Measurements from ENCODE around the gene IKZF4. TPM values are rescaled to one million over a fixed set of nuclear protein-coding genes. Genes with fewer than 3 reads are reported as not detected.
"Not testable (repeated sequence)": the region's sequence is repeated elsewhere in the genome, so short reads cannot be mapped to it uniquely, and the experiment has no call there.

The IKZF4 gene
- total RNA-seq, 3 donors from 2014 or later, result 2.9 to 4.6 (median 4.2) TPM

GRCh38 chr12:56041552-56042429 lies 20.9 kb downstream of the IKZF4 start, which contains the start of gene RPS26:
RPS26 (plus strand) TSS chr12:56041918; CDS start chr12:56042167, 249 bp downstream.
- DNase-seq (ENCODE audit: low spot score in 2 of 2), result peak; percentile 93 to 96

GRCh38 chr12:56042430-56042813 lies 21.6 kb downstream of the IKZF4 start:
- intact Hi-C loops (cut with DNase I; ENCODE audit: low total_unique reads); H3K27me3 ChIP-seq; H3K9me3 ChIP-seq; DNase-seq (ENCODE audit: low spot score in 2 of 2); H3K36me3 ChIP-seq; H3K4me1 ChIP-seq: not testable (repeated sequence)
- H3K27ac ChIP-seq, result peak overlapping the region; percentile 93 to 96
- peak overlapping the region; percentile 75 to 95 (median 85) for H3K4me3 ChIP-seq

More at GRCh38 chr12:56041552-56042429, 20.9 kb downstream of the IKZF4 start, which contains the start of gene RPS26:
- Histone ChIP-seq H3K36me3 (no peaks in the 10 kb centered on the region), H3K9me3 (no peaks in the 10 kb centered on the region), H3K27ac (peak within 1 kb of the TSS; percentile 93 to 96), H3K4me3 (peak within 1 kb of the TSS; percentile 75 to 95 (median 85)), H3K27me3 (no peaks in the 10 kb centered on the region), H3K4me1 (peaks cover 3 to 7% of the 10 kb centered on the region in 2 donors)
- TF ChIP-seq POLR2A (IDR thresholded peaks at IDR 0.05) (peak; percentile 95), POLR2AphosphoS5 (IDR thresholded peaks at IDR 0.05) (peak; percentile 99 to 100 (median 99)), CTCF (IDR thresholded peaks at IDR 0.05) (peak in 2 of 3 donors; percentile 21 to 34)
- intact Hi-C loops (cut with DNase I; ENCODE audit: low total_unique reads), result no loop called here

- H3K27me3 ChIP-seq, result no peaks in the 10 kb centered on the region
- no peaks in the 10 kb centered on the region for H3K9me3 ChIP-seq
- H3K27ac ChIP-seq, result peak overlapping the region; percentile 93 to 96
- no peaks in the 10 kb centered on the region for H3K36me3 ChIP-seq
- no peak for DNase-seq (ENCODE audit: low spot score in 2 of 2)
- intact Hi-C loops (cut with DNase I; ENCODE audit: low total_unique reads), result no loop called here
- H3K4me3 ChIP-seq, result peak overlapping the region; percentile 75 to 95 (median 85)
- peaks cover 3 to 7% of the 10 kb centered on the region in 2 donors for H3K4me1 ChIP-seq
- TF ChIP-seq CTCF (IDR thresholded peaks at IDR 0.05), result no peak
- TF ChIP-seq POLR2AphosphoS5 (IDR thresholded peaks at IDR 0.05), result no peak
- no peak for TF ChIP-seq POLR2A (IDR thresholded peaks at IDR 0.05)
These were observed 22.0 kb downstream of the IKZF4 start for GRCh38 chr12:56042843-56043242.

- Histone ChIP-seq H3K36me3 (no peaks in the 10 kb centered on the region), H3K27ac (no peak overlapping the region), H3K9me3 (no peaks in the 10 kb centered on the region), H3K27me3 (no peaks in the 10 kb centered on the region), H3K4me3 (no peak overlapping the region), H3K4me1 (peaks cover 3 to 7% of the 10 kb centered on the region in 2 donors)
- intact Hi-C loops (cut with DNase I; ENCODE audit: low total_unique reads), result no loop called here
- TF ChIP-seq CTCF (IDR thresholded peaks at IDR 0.05), result no peak
- no peak for TF ChIP-seq POLR2A (IDR thresholded peaks at IDR 0.05)
- TF ChIP-seq POLR2AphosphoS5 (IDR thresholded peaks at IDR 0.05), result no peak
- no peak for DNase-seq (ENCODE audit: low spot score in 2 of 2)
These were observed 25.4 kb downstream of the IKZF4 start for GRCh38 chr12:56046027-56046780.

GRCh38 chr12:56053407-56053893 lies 32.6 kb downstream of the IKZF4 start:
- intact Hi-C loops (cut with DNase I; ENCODE audit: low total_unique reads), result no loop called here
- Histone ChIP-seq H3K36me3 (no peaks in the 10 kb centered on the region), H3K4me3 (no peak overlapping the region), H3K4me1 (no peaks in the 10 kb centered on the region), H3K9me3 (no peaks in the 10 kb centered on the region), H3K27ac (no peak overlapping the region), H3K27me3 (no peaks in the 10 kb centered on the region)
- DNase-seq (ENCODE audit: low spot score in 2 of 2), result no peak
- no peak for TF ChIP-seq CTCF (IDR thresholded peaks at IDR 0.05)
- no peak for TF ChIP-seq POLR2A (IDR thresholded peaks at IDR 0.05)
- TF ChIP-seq POLR2AphosphoS5 (IDR thresholded peaks at IDR 0.05), result no peak

- H3K27ac ChIP-seq; H3K4me1 ChIP-seq; H3K36me3 ChIP-seq; intact Hi-C loops (cut with DNase I; ENCODE audit: low total_unique reads); DNase-seq (ENCODE audit: low spot score in 2 of 2); H3K9me3 ChIP-seq; H3K27me3 ChIP-seq; H3K4me3 ChIP-seq: not testable (repeated sequence)
These were observed 39.1 kb downstream of the IKZF4 start for GRCh38 chr12:56059964-56060363.
